NB4 (cell line): ENCODE data around the gene ZNF653.

Experiments used
- MYC ChIP-seq: IDR thresholded peaks from 2 replicates; pipeline ENCODE4 v1.6.1; 2011; ENCODE audit warnings: low read depth, low read length
- TF ChIP-seq, protein P1 (sequence below): IDR thresholded peaks from 2 replicates; pipeline ENCODE4 v1.6.1; 2011; ENCODE audit warnings: low read depth, low read length

DNA sequence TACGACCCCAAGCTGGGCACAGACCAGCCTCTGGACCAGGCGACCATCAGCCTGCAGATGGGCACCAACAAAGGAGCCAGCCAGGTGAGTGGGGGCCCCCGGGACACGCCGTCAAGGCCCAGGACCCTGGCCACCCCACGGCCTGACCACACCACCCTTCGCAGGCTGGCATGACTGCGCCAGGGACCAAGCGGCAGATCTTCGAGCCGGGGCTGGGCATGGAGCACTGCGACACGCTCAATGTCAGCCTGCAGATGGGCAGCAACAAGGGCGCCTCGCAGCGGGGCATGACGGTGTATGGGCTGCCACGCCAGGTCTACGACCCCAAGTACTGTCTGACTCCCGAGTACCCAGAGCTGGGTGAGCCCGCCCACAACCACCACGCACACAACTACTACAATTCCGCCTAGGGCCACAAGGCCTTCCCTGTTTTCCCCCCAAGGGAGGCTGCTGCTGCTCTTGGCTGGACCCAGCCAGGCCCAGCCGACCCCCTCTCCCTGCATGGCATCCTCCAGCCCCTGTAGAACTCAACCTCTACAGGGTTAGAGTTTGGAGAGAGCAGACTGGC, 43.8 kb upstream of the ZNF653 start:
- TF ChIP-seq, protein P1, sequence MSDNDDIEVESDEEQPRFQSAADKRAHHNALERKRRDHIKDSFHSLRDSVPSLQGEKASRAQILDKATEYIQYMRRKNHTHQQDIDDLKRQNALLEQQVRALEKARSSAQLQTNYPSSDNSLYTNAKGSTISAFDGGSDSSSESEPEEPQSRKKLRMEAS = no peak
- no peak for TF ChIP-seq MYC
